GM06990 (cell line): ENCODE results near the gene IL7R.

Experiments
- DNase-seq: peaks from one replicate; pipeline ENCODE4 v3.0.0-alpha.2; 2011; ENCODE audit not compliant: insufficient read length; ENCODE audit errors: extremely low read depth
- H3K27me3 ChIP-seq: replicated peaks from 2 replicates; pipeline ENCODE4 v1.6.0; 2011; ENCODE audit warnings: low read length; ENCODE audit not compliant: control insufficient read depth, insufficient read depth
- H3K36me3 ChIP-seq: 2 replicates; pipeline ENCODE4 v1.5.1; 2011; ENCODE audit warnings: low read length; ENCODE audit not compliant: control insufficient read depth, insufficient read depth
- H3K4me3 ChIP-seq: replicated peaks from 2 replicates; pipeline ENCODE4 v1.5.1; 2011; ENCODE audit warnings: low read depth, mild to moderate bottlenecking, control low read depth, low read length
- TF ChIP-seq, protein P1 (sequence below): IDR thresholded peaks from 2 replicates; pipeline ENCODE4 v1.5.1; 2011; ENCODE audit warnings: low read length, control low read depth, mild to moderate bottlenecking, inconsistent platforms; ENCODE audit not compliant: insufficient read depth, poor library complexity, severe bottlenecking

The IL7R gene

DNA sequence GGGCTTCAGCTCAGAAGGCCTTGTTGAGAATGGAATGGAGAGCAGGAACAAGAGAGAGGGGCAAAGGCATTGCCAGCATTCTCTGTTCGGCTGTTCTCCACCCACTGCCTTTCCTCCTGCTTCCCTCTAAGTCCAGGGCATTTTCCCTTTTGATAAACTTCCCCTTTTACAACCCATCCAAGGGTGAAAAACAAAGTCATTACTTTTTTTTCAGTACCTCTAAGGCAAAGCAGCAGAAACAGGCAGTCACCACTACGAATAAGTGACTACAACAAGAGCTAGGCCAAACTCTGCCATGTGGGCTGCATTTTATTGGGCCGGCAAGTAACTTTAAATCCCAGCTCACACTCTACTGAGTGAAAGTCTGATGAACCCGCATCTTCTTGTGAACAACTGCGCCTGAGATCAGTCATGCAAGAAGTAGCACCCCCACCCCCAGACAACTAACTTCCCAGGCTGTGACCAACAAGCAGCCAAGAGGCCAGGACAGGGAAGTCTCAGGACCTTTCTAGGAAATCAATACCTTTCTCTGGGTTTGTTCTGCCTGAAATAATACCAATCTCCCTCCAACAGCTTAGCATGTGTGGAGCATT, 13.1 kb downstream of the IL7R start:
- H3K27me3 ChIP-seq: no peaks in the 10 kb centered on the region
- TF ChIP-seq, protein P1, sequence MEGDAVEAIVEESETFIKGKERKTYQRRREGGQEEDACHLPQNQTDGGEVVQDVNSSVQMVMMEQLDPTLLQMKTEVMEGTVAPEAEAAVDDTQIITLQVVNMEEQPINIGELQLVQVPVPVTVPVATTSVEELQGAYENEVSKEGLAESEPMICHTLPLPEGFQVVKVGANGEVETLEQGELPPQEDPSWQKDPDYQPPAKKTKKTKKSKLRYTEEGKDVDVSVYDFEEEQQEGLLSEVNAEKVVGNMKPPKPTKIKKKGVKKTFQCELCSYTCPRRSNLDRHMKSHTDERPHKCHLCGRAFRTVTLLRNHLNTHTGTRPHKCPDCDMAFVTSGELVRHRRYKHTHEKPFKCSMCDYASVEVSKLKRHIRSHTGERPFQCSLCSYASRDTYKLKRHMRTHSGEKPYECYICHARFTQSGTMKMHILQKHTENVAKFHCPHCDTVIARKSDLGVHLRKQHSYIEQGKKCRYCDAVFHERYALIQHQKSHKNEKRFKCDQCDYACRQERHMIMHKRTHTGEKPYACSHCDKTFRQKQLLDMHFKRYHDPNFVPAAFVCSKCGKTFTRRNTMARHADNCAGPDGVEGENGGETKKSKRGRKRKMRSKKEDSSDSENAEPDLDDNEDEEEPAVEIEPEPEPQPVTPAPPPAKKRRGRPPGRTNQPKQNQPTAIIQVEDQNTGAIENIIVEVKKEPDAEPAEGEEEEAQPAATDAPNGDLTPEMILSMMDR: no peak
- no peak overlapping the region for H3K4me3 ChIP-seq
- H3K36me3 ChIP-seq: no peaks in the 10 kb centered on the region
- no peak for DNase-seq

DNA sequence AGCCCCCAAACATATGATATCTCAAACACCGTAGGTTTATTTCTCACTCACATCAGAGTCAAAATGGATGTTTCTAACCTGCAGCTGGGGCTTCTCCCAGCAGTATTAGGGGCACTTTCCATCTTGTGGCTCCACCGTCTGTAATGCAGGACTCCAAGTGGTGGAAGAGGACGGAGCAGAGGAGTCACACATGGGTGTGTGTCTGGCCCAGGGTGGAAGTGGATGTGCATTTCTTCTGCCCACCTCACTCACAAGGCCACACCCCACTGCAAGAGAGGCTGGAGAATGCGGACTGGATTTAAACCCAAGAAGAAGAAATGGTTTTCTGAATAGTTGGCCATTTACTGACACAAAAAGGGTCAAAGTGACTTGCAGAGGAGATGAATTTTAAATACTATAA, 13.9 kb downstream of the IL7R start:
- TF ChIP-seq, protein P1: no peak
- DNase-seq: no peak
- H3K27me3 ChIP-seq: no peaks in the 10 kb centered on the region
- H3K4me3 ChIP-seq: no peak overlapping the region
- no peaks in the 10 kb centered on the region for H3K36me3 ChIP-seq

DNA sequence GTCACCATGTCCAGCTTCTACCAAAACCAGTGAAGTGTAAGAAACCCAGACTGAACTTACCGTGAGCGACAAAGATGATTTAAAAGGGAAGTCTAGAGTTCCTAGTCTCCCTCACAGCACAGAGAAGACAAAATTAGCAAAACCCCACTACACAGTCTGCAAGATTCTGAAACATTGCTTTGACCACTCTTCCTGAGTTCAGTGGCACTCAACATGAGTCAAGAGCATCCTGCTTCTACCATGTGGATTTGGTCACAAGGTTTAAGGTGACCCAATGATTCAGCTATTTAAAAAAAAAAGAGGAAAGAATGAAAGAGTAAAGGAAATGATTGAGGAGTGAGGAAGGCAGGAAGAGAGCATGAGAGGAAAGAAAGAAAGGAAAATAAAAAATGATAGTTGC, 19.8 kb downstream of the IL7R start:
- TF ChIP-seq, protein P1: no peak
- DNase-seq: no peak
- no peak overlapping the region for H3K4me3 ChIP-seq
- no peaks in the 10 kb centered on the region for H3K27me3 ChIP-seq
- H3K36me3 ChIP-seq: no peaks in the 10 kb centered on the region

DNA sequence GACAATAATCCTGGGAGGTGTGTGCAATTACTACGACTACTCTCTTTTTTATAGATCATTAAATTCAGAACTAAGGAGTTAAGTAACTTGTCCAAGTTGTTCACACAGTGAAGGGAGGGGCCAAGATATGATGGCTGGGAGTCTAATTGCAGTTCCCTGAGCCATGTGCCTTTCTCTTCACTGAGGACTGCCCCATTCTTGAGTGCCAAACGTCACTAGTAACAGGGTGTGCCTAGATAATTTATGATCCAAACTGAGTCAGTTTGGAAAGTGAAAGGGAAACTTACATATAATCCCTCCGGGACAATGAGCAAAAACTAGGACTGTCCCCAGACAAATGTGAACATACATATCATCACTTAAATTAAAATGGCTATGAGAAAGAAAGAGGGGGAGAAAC, 20.2 kb downstream of the IL7R start:
- TF ChIP-seq, protein P1: no peak
- no peaks in the 10 kb centered on the region for H3K36me3 ChIP-seq

DNA sequence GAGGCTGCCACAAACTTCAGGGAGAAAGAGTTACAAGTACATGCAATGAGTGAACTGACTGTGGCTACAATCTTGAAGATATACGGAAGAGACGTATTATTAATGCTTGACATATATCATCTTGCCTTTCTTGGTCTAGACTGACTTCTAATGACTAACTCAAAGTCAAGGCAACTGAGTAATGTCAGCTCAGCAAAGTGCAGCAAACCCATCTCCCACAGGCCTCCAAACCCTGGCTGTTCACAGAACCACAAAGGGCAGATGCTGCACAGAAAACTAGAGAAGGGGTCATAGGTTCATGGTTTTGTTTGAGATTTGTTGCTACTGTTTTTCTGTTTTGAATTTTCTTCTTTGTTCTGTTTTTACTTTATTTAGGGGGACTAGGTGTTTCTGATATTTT, 21.0 kb downstream of the IL7R start:
- H3K36me3 ChIP-seq: no peaks in the 10 kb centered on the region

More for the DNA sequence above, 20.2 kb downstream of the IL7R start:
- DNase-seq: no peak
- H3K4me3 ChIP-seq: no peak overlapping the region
- no peaks in the 10 kb centered on the region for H3K27me3 ChIP-seq

More for the DNA sequence above, 21.0 kb downstream of the IL7R start:
- TF ChIP-seq, protein P1: no peak
- Histone ChIP-seq H3K27me3 (no peaks in the 10 kb centered on the region), H3K4me3 (no peak overlapping the region)
- DNase-seq: no peak
